Bronchial epithelial cell (primary cell): Measurements from ENCODE around the gene SLC18B1. TPM values are rescaled to one million over a fixed set of nuclear protein-coding genes. Genes with fewer than 3 reads are reported as not detected.
"Not testable (repeated sequence)": the region's sequence is repeated elsewhere in the genome, so short reads cannot be mapped to it uniquely, and the experiment has no call there.

Experiments
- DNase-seq: peaks from one replicate; pipeline ENCODE4 v3.0.0-alpha.2; 2010; ENCODE audit warnings: low read depth
- FAIRE-seq: peaks from 2 replicates; lab custom pipeline; 2011; peaks lifted over from hg19 to GRCh38; lab: Jason Lieb, UNC
- H3K27me3 ChIP-seq: 2 replicates; pipeline ENCODE4 v1.5.1; 2011; ENCODE audit warnings: low read length; ENCODE audit not compliant: control insufficient read depth, insufficient read depth
- H3K36me3 ChIP-seq: 2 replicates; pipeline ENCODE4 v1.5.1; 2011; ENCODE audit warnings: low read length; ENCODE audit not compliant: control insufficient read depth, insufficient read depth
- H3K4me3 ChIP-seq: 2 replicates; pipeline ENCODE4 v1.5.1; 2011; ENCODE audit warnings: mild to moderate bottlenecking, low read depth, low read length, control low read depth
- CTCF ChIP-seq: IDR thresholded peaks from 2 replicates; pipeline ENCODE4 v1.5.1; 2011; ENCODE audit warnings: mild to moderate bottlenecking, moderate library complexity, low read length, control low read depth, inconsistent platforms; ENCODE audit not compliant: insufficient read depth, severe bottlenecking
- total RNA-seq: library from RNA; depleted of rRNA; stranded (reverse); fragments of >200 nt; gene quantifications from 2 replicates; pipeline ENCODE4 v1.2.1, GENCODE V29; 2014

Gene SLC18B1
- total RNA-seq, 1 donor from 2014 or later, result 17.1 TPM

DNA sequence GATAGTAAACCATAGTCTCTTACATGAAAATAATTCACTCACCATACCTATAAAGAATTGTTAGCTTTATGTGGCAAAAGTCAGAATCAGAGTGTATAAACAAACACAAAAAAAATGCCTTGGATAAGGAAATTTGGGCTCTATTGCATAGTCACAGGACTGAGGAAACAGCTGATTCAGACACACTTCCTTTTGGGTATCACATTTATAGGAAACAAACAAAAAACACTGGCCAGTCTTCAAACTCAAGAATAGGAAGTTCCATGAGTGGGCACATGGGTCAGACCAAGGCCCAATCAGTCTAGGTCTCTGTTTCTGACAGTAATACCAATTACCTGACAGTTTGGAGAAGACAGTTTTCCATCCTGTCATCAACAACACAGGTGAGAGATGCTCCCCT, 8.0 kb downstream of the SLC18B1 start:
- TF ChIP-seq CTCF, result no peak
- Histone ChIP-seq H3K36me3 (no peaks in the 10 kb centered on the region), H3K27me3 (no peaks in the 10 kb centered on the region), H3K4me3 (no peak overlapping the region)
- FAIRE-seq (no peak), DNase-seq (no peak)

DNA sequence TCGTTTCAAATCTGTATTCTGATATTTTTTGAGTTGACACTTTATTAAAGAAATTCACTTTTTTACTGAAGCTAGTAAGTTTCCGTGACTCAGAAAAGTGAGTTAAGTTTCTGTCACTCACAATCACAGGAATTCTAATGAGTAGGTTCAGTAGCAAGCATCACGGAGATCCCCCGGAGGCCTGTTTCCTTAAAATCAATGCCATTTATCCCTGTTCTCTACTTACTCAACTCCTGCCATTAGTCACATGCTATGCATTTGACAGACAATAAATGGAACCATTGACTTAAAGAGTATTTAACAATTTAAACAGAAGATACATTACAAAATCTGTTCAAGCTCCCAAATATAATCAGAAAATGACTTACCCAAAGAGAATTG, 9.1 kb downstream of the SLC18B1 start:
- Histone ChIP-seq H3K4me3 (no peak overlapping the region), H3K27me3 (no peaks in the 10 kb centered on the region), H3K36me3 (no peaks in the 10 kb centered on the region)
- FAIRE-seq (no peak), DNase-seq (no peak)
- no peak for TF ChIP-seq CTCF

DNA sequence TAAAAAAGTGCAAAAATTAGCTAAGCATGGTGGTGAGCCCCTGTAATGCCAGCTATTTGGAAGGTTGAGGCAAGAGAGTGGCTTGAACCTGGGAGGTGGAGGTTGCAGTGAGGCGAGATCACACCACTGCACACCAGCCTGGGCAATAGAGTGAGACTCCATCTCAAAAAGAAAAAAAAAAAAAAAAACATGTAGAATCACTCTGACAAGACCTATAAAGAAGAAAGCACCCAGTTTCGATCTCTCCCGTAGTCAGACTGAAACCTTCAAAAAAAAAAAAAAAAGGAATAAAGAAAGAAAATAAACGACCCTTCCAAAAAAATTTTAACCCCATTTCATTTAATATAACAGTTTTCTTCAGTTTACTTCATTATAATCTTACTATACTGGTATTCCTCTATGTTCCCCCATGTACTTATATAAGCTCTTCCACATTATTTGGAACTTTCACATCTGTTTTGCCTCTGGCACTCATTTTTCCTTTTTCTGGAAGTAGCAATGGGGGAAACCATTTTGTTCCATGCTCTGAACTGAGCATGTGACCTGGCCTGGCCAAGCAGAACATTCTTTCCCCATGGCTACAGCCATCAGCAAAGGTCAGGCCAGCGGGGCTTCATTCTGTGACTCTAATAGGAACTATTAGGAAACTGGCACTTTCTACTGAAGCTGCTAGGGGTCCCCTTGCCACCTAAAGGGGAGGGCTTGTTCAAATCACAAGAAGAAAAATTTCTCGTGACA, 9.6 kb downstream of the SLC18B1 start:
- DNase-seq (no peak), FAIRE-seq (no peak)
- H3K36me3 ChIP-seq, result no peaks in the 10 kb centered on the region
- H3K27me3 ChIP-seq, result no peaks in the 10 kb centered on the region
- no peak for TF ChIP-seq CTCF
- no peak overlapping the region for H3K4me3 ChIP-seq

DNA sequence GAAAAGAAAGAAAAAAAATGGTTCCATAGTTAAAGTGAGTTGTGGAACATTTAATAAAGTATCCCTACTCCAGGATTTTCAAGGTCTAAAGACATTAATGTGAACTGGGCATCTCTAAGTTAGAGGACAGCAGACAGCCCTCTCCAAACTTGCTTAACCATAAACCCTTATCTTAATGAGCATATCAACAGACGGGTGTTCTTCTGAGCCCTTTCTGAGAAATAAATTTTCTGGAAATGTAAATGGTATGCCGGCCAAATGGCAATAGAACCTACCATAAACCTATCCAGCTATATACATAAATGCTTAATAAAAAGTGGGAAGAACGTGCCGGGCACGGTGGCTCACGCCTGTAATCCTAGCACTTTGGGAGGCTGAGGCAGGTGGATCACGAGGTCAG, 12.5 kb downstream of the SLC18B1 start:
- no peaks in the 10 kb centered on the region for H3K27me3 ChIP-seq
- FAIRE-seq, result no peak
- DNase-seq, result no peak
- no peak for TF ChIP-seq CTCF
- H3K36me3 ChIP-seq, result no peaks in the 10 kb centered on the region
- H3K4me3 ChIP-seq, result no peak overlapping the region

DNA sequence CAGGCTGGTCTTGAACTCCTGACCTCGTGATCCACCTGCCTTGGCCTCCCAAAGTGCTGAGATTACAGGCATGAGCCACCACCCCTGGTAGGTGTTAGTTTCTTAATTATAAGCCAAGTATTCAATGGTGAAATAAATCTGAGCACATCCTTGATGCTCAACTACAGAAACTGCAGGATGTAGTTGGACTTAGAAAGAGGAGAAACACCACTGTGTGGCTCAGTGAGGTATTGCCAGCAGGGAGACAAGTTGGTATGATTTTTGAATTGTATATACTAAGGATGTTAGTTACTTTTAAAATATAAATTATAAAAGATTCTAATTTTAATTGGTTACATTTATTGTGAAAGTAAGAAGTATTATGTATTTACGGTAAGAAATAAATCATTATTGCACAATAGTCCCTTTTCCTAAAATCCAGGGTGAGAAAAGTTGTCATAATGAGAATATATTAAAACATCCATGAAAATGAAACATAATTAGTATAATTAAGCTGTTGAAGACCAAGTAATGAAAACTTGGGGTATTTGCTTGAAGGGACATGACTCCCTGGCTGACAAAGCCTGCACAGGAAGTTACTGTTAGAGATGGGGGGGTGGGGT, 17.6 kb downstream of the SLC18B1 start:
- peak; percentile 4 for TF ChIP-seq CTCF
- peaks cover 4% of the 10 kb centered on the region for H3K36me3 ChIP-seq
- H3K4me3 ChIP-seq, result no peak overlapping the region
- no peaks in the 10 kb centered on the region for H3K27me3 ChIP-seq
- no peak for FAIRE-seq
- peak; percentile 27 for DNase-seq

GRCh38 chr6:132777881-132778280, 20.6 kb downstream of the SLC18B1 start:
- H3K4me3 ChIP-seq, H3K36me3 ChIP-seq, H3K27me3 ChIP-seq, DNase-seq, FAIRE-seq: not testable (repeated sequence)
